ENCODE results near the gene BRAT1. TPM values are rescaled to one million over a fixed set of nuclear protein-coding genes. Genes with fewer than 3 reads are reported as not detected.
"Not testable (repeated sequence)": the region's sequence is repeated elsewhere in the genome, so short reads cannot be mapped to it uniquely, and the experiment has no call there.

The BRAT1 gene
- total RNA-seq, 1 donor from 2014 or later: 66.0 TPM

DNA sequence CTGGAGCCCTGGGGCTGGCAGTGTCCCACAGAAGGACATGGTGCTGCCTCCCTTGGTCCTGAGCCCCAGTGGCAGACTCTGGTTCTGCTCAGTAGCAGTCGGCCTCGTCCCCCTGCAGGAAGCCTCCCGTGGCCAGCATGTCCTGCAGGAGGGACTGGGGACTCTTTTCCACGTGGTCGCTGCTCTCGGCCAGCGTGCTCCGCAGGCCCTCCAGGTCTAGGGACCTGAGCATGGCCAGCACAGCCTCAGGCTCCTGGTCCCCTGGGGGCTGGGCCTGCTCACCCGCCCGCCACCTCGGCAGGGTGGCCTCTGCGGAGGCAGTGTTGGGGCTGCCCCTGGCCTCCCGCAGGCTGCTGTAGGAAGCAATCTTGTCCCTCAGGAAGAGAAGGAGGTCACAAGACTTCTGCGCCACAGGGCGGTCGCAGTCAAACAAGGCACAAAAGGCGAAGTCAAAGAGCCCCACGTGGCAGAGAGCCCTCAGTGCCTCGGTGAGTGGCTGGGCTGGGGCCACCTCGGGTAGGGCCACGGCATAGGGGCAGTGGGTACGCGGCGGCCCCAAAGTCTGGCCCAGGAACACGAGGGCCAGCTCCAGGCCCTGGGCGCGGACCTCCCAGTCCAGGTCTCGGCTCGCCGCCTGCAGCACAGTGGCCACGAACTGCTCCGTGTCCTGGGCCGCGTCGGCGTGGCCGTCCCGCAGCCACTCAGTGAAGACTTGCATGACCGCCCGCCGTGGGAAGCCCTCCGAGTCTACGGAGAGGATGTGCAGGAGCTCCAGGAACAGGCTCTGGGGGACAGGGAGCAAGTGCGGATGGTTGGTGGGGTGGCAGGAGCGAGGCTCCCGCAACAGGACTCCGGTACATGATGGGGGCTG, 17.1 kb downstream of the BRAT1 start:
- H3K27me3 ChIP-seq: no peaks in the 10 kb centered on the region
- no peaks in the 10 kb centered on the region for H3K4me1 ChIP-seq
- H3K27ac ChIP-seq: no peak overlapping the region
- intact Hi-C loops (cut with DNase I): no loop called here
- no peak for DNase-seq (ENCODE audit: extremely low spot score in 2 of 2)
- H3K36me3 ChIP-seq: peaks cover 0 to 42% of the 10 kb centered on the region in 2 donors
- H3K9me3 ChIP-seq: no peaks in the 10 kb centered on the region
- TF ChIP-seq POLR2AphosphoS5 (IDR thresholded peaks at IDR 0.05; ENCODE audit: insufficient read depth in 1 of 2, low read depth in 1 of 2) (no peak), POLR2A (IDR thresholded peaks at IDR 0.05) (no peak)
- TF ChIP-seq, protein P1, sequence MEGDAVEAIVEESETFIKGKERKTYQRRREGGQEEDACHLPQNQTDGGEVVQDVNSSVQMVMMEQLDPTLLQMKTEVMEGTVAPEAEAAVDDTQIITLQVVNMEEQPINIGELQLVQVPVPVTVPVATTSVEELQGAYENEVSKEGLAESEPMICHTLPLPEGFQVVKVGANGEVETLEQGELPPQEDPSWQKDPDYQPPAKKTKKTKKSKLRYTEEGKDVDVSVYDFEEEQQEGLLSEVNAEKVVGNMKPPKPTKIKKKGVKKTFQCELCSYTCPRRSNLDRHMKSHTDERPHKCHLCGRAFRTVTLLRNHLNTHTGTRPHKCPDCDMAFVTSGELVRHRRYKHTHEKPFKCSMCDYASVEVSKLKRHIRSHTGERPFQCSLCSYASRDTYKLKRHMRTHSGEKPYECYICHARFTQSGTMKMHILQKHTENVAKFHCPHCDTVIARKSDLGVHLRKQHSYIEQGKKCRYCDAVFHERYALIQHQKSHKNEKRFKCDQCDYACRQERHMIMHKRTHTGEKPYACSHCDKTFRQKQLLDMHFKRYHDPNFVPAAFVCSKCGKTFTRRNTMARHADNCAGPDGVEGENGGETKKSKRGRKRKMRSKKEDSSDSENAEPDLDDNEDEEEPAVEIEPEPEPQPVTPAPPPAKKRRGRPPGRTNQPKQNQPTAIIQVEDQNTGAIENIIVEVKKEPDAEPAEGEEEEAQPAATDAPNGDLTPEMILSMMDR (IDR thresholded peaks at IDR 0.05): no peak
- no peak overlapping the region for H3K4me3 ChIP-seq

DNA sequence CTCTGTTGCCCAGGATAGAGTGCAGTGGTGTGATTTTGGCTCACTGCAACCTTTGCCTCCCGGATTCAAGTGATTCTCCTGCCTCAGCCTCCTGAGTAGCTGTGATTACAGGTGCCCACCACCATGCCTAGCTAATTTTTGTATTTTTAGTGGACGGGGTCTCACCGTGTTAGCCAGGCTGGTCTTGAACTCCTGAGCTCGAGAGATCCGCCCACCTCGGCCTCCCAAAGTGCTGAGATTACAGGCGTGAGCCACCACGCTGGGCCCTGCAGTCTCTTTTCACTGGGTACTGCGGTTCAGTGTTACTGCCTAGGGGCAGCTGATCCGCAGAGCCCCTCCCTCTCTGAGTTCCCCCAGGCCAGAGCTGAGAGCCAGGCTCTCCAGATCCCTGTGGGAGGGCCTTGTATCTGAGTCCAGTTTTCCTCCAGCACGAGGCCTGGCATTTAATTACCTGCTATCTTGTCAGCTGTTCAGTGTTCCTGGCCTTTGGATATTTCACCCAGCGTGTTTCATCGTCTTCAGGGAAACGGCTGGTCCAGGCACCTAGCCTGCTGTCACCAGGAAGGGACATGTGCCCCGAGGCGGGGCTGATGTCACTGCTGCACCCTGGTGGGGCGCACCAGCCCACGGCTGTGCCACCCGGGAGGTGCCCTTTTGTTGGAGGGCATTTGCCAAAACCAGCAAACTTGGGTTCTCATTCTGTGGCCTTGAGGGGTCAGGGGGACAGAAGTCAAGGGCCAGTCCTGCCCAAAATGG, 19.3 kb downstream of the BRAT1 start:
- DNase-seq (ENCODE audit: extremely low spot score in 2 of 2); H3K4me1 ChIP-seq; intact Hi-C loops (cut with DNase I); H3K27ac ChIP-seq; H3K9me3 ChIP-seq; H3K27me3 ChIP-seq; H3K4me3 ChIP-seq: not testable (repeated sequence)
- peaks cover 0 to 22% of the 10 kb centered on the region in 2 donors for H3K36me3 ChIP-seq

DNA sequence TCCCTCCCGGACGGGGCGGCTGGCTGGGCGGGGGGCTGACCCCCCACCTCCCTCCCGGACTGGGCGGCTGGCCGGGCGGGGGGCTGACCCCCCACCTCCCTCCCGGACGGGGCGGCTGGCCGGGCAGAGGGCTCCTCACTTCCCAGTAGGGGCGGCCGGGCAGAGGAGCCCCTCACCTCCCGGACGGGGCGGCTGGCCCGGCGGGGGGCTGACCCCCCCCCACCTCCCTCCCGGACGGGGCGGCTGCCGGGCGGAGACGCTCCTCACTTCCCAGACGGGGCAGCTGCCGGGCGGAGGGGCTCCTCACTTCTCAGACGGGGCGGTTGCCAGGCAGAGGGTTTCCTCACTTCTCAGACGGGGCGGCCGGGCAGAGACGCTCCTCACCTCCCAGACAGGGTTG, 21.1 kb downstream of the BRAT1 start:
- H3K27me3 ChIP-seq; H3K27ac ChIP-seq; DNase-seq (ENCODE audit: extremely low spot score in 2 of 2); intact Hi-C loops (cut with DNase I); H3K9me3 ChIP-seq; H3K4me3 ChIP-seq: not testable (repeated sequence)
- H3K4me1 ChIP-seq: peaks cover 28% of the 10 kb centered on the region
- H3K36me3 ChIP-seq: peaks cover 0 to 15% of the 10 kb centered on the region in 2 donors

DNA sequence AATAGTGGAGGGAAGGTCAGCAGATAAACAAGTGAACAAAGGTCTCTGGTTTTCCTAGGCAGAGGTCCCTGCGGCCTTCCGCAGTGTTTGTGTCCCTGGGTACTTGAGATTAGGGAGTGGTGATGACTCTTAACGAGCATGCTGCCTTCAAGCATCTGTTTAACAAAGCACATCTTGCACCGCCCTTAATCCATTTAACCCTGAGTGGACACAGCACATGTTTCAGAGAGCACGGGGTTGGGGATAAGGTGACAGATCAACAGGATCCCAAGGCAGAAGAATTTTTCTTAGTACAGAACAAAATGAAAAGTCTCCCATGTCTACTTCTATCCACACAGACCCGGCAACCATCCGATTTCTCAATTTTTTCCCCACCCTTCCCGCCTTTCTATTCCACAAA, 21.8 kb downstream of the BRAT1 start:
- H3K36me3 ChIP-seq; intact Hi-C loops (cut with DNase I); H3K9me3 ChIP-seq; DNase-seq (ENCODE audit: extremely low spot score in 2 of 2); H3K27me3 ChIP-seq; H3K27ac ChIP-seq; H3K4me3 ChIP-seq: not testable (repeated sequence)
- peaks cover 34% of the 10 kb centered on the region for H3K4me1 ChIP-seq

DNA sequence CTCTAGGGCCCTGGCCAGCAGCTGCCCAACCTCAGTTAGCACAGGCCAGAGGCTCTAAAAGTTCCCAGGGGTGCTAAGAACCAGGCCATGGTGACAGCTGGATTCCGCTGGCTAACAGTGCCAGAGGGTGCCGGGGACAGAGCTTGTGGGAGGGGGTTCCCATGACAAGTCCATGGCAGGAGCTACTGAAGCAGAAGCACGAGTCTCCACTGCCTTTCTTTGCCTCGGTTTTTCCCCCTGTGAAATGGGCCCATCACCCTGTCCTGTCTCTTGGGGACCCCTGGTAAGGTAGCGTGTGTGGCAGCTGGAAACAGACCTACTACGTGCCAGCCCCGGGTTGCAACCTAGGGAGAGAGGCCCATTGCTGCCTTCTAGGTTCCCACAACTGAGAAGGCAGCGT, 22.5 kb downstream of the BRAT1 start:
- H3K27me3 ChIP-seq; DNase-seq (ENCODE audit: extremely low spot score in 2 of 2); intact Hi-C loops (cut with DNase I); H3K27ac ChIP-seq; H3K9me3 ChIP-seq; H3K36me3 ChIP-seq; H3K4me3 ChIP-seq: not testable (repeated sequence)
- H3K4me1 ChIP-seq: peaks cover 42% of the 10 kb centered on the region

DNA sequence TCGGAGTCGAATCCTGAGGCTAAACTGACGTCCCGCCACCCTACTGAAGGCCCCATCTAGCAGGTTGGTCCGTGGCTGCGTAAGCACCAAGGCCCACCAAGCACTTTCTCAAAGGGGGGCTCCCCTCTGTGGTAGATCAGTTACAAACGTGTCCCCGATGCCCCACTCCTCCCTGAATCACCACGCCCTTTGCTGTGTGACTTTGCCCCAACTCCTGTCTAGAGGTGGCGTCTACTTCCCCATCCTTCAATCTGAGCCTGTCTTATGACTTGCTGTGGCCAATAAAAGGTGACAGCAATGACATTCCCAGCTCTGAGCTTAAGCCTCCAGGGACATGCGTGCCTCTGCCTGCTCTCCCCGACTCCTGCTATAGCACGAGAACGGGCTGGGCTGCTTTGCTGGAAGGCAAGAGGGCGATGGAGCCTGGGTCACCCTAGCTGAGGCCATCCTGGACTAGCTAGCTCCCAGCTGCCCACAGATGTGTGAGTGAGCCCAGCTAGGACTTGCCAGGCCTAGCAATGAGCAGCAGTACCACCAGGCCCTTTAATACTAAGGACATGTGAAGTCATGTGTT, 23.0 kb downstream of the BRAT1 start:
- DNase-seq (ENCODE audit: extremely low spot score in 2 of 2); H3K36me3 ChIP-seq; H3K4me3 ChIP-seq; intact Hi-C loops (cut with DNase I); H3K27me3 ChIP-seq; H3K27ac ChIP-seq; H3K9me3 ChIP-seq: not testable (repeated sequence)
- peaks cover 47% of the 10 kb centered on the region for H3K4me1 ChIP-seq

DNA sequence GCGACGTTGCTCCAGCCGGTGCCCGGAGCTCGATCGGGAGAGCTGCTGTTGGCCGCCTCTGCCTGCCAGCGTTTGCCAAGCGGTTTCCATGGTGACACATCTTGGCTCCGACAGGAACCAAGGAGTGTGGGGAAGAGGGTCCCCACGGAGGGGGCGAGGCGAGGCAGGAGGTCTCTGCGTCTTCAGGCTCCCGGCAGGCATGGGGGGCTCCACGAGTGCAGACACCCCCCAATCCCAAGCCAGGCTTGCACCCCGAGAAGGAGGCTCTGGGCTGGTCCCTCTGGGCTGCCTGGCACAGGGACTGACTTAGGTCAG, 23.6 kb downstream of the BRAT1 start:
- H3K9me3 ChIP-seq; H3K4me3 ChIP-seq; intact Hi-C loops (cut with DNase I); H3K36me3 ChIP-seq; DNase-seq (ENCODE audit: extremely low spot score in 2 of 2); H3K27me3 ChIP-seq; H3K27ac ChIP-seq: not testable (repeated sequence)
- H3K4me1 ChIP-seq: peaks cover 52% of the 10 kb centered on the region

DNA sequence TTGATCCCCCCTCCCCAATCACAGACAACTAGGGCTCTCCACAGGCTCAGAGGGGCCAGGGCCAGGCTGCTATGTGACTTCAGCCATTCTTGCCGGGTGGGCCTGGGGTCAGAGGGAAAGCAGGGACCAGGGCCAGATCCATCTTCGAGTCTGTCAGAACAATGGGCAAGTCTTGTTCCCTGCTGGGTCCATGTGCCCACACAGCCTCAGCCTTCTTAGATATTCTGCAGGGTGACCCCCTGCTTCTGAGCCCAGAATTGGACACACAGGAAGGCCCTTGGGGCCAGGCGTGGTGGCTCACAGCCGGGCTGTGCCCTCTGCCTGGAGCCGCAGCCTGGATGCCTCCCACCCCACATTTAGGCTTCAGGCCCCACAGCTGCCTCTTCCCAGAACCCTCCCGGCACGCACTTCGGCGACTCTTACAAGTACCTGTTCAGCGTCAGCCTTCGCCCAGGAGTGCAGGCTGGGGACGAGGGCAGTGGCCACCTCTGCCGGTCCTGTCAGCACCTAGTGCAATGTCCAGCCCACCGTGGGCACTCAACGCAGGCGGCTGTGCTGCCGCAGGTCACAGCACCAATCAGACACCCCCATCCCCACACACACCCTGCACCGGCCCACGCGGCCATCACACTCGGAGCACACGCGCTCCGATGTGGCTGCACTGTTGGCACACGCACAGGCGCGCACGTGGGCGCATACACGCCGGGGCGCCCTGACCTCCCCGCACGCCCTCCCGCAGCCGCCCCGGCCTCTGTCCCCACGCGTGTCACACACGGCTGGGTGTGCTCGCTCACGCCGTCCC, 24.1 kb downstream of the BRAT1 start:
- H3K36me3 ChIP-seq; DNase-seq (ENCODE audit: extremely low spot score in 2 of 2); H3K4me3 ChIP-seq; intact Hi-C loops (cut with DNase I); H3K27me3 ChIP-seq; H3K9me3 ChIP-seq: not testable (repeated sequence)
- H3K4me1 ChIP-seq: peaks cover 56% of the 10 kb centered on the region
- peak overlapping the region; percentile 83 for H3K27ac ChIP-seq

Data from vagina (tissue), 2 donors.